ENCODE measurements around the gene LTBP2.

LTBP2 gene

GRCh38 chr14:74573421-74574089, 38.5 kb downstream of the LTBP2 start:
- no peak for DNase-seq

- DNase-seq: peak in 5 of 56 donors; percentile 6 to 23 (median 13)
These were observed 39.2 kb downstream of the LTBP2 start for GRCh38 chr14:74572726-74573301.

DNA sequence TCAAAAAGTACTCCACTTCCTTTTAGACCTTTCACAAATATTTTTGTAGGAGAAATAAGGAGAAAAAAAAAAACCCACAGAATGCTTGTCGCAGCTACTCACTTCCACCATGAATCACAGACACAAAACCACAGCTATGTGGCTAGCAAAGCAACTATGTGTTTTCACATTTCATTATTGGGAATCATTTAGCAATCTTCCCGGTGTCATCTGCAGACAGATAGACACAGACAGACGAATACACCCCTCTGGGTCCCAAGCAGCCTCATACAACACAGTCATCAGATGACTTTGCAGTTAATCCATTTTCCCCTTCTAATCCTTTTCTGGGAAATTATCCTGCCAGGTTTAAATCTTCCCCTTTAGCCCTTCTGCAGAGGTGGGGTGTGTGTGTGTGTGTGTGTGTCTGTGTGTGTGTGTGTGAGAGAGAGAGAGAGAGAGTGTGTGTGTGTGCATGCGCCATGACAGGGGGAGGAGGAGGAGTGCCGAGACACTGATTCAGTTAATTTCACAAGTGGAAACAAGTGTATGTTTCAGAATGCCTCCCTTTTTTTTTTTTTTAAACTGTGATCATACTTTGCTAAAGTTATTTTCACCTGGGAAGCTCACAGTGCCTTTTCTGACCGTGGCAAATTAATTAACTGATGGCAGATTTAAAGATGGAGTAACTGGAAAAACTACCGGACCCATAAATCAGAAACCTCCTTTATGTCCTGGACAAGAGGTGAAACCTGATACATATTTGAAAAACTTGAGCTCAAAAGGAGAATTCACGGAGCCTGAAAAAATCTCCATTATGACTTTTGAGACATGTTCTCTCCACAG, 39.9 kb downstream of the LTBP2 start:
- peak in 3 of 56 donors; percentile 3 to 17 (median 14) for DNase-seq

GRCh38 chr14:74571441-74571841, 40.6 kb downstream of the LTBP2 start:
- DNase-seq: no peak

DNA sequence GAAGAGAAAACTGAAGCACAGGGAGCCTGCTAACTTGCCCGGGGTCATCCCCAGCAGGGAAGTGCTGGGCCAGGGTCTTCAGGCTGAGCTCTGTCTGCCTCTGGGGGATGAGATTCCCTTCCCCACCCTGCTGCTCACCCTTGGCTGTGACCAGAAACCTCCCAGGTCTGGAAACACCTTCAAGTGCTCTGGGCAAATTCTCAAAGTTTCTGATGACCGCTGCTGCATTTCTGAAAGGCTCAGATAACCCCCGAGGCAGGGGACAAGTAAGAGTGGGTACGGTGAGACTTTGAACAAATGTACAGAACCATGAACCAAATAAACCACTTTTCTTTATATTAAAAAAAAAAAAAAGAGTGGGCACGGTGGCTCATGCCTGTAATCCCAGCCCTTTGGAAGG, 41.3 kb downstream of the LTBP2 start:
- no peak for DNase-seq

DNA sequence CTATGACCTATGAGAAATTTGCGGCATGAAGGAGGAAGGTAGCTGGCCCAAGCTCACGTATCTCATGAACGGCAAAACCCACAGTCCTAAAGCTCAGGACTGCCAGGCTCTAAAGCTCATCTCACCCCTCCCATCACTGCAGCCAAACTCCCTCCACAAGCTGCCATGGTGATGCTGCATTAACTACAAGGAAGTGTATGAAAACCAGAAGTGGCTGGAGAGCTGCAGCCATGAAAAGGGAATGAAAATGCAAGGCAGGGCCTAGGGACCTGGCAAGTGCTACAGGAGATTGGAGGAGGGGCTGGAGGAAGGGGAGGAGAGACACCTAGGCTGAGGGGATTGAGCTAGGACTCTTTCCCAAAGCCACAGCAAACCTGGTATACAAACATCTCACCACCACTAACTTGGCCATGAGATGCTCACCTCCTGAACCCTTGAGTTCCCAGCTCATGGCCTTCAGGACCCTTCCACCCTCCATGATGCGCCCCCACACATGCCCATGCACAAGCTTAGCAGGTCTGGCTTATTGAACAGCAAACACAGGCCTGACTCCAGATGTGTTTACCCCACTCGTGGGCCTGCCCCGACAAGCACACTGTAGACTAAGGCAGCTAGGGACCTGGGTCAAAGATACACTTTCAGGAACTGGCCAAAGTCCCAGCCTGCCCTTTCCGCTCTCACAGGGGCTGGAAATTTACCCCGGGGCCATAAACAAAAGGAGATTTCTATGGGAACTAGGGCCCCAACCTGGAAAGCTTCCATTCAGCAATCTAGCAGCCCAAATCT, 42.0 kb downstream of the LTBP2 start:
- DNase-seq: peak in 3 of 56 donors; percentile 4 to 23 (median 11)

DNA sequence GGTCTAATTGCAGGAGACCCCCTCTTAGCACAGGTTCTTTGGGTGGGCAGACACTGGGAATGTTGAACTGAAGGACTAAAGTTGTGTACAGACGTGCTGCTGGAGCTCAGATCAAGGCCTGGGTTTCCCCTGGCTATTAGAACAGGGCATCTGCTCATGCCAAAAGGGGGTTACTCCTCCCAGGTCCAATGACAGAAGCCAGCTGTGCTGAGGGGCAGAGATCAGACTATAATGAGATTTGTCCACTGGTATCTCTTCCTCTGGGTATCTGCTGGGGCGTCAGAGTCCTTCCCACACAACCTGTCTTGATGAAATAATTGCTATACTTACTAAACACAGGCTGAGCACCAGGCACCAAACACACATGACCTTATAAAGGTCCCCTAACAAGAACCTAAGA, 42.6 kb downstream of the LTBP2 start:
- no peak for DNase-seq

- DNase-seq: peak in 1 of 56 donors; percentile 18
These were observed 43.1 kb downstream of the LTBP2 start for GRCh38 chr14:74568911-74569310.

DNA sequence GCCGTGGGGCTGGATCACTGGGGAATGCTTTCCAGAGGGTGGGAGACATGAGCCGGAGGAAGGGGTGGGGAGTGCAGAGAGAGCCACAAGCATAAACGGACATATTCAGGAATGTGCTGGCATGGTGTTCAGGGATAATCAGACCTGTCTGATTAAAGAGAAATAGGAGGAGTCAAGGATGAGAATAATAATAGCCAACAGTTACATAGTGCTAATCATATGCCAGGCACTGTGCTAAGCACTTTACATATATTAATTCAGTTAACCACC, 43.7 kb downstream of the LTBP2 start:
- no peak for DNase-seq

GRCh38 chr14:74567646-74568379, 44.2 kb downstream of the LTBP2 start:
- no peak for DNase-seq

- peak in 15 of 56 donors; percentile 9 to 60 (median 25) for DNase-seq
These were observed 44.8 kb downstream of the LTBP2 start for GRCh38 chr14:74567219-74567618.

DNA sequence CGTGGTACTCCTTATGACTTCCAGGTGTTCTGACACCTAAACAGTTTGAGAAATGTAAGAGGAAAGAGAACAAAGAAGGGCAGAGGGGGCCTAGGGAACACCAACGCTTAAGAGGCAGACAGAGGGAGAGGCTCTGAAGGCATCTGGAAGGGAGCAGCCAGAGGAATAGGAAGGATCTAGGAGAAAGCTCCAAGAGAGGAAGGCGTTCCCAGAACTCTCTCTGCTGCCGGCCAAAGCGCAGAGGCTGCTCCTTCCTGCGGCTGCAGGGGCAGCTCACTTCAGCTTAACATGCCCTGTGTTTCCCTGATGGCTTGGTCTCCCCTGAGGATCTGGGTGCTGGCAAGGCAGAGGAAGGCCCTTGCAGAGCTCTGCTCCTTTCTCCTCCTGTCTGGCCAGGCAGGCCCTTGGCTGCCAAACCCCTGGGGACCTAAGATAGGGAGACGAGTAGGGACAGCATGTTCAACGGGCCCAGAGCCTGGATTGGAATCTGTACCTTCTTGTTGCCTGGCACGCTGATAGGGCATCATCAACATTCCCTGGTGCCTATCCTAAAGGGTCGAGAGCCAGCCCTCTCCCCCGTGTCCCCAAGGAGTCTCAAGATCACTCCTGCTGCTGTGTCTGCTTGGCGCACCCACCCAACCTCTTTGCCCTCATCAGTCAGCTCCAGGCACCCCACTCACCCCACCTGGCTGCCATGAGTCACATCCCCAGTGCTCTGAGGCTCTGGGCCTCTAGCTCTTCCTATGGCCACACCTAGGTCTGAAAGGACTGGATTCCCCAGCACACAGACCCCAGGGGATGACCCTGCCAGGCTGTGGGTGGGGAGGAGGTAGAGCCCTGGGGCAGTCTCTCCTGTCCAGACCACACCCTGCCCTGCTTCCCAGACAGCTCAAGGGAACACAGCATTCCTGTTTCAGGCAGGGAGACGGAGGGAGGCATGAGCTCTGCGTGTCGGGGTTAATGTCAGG, 45.6 kb downstream of the LTBP2 start:
- DNase-seq: no peak

- no peak for DNase-seq
These were observed 48.4 kb downstream of the LTBP2 start for GRCh38 chr14:74563586-74564159.

DNA sequence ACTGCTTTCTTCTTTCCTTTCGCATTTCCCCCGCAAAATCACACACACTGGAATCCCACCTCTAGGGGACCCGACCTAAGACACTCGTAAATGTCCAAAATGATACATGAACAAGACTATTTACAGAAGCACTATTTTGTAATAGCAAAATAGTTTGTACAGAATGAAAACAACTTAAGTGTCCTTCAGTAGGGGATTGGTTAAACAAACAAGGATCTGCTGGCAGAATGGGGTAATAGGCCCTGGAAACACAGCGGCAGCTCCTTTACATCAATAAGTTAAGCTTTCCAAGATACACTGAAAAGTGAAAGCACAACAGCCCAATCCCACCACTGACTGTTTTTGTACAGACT, 48.8 kb downstream of the LTBP2 start:
- DNase-seq: no peak

GRCh38 chr14:74562515-74563232, 49.4 kb downstream of the LTBP2 start:
- DNase-seq: no peak

- DNase-seq: no peak
These were observed 53.4 kb downstream of the LTBP2 start for GRCh38 chr14:74558655-74559054.

DNA sequence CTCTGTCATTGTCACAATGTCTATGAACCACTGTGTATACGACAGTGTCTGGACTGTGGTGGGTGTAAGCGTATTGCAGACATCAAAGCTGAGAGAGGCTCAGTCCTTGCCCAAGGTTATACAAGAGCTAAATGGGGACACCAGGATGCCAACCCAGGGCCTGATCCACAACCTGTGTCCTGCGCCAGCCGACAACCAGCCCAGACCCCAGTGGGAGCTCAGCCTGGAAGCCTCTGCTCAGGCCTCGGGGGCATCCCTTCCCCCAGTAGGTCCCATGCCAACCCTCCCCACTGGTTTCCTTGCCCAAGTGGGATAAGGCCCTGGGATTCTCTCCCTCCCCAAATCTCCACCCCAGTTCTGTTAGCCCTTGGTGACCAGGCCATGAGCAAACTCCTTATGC, 54.3 kb downstream of the LTBP2 start:
- no peak for DNase-seq

GRCh38 chr14:74555476-74556050, 56.5 kb downstream of the LTBP2 start:
- no peak for DNase-seq

Measured in amygdala (tissue), 56 donors.